Right renal pelvis (tissue), 4 donors: Measurements from ENCODE around the gene ATP1A3. TPM values are rescaled to one million over a fixed set of nuclear protein-coding genes. Genes with fewer than 3 reads are reported as not detected.

ENCODE experiments used
- DNase-seq, 4 donors: peaks; one replicate each; pipeline ENCODE4 v3.0.0-alpha.2; 2013; ENCODE audit warnings: low read depth in 4 of 4, low spot score in 3 of 4, missing footprints in 1 of 4
- polyA plus RNA-seq, 4 donors: library from polyadenylated mRNA; unstranded; fragments of 120-200 nt; gene quantifications; one replicate each; pipeline ENCODE4 v1.2.1, GENCODE V29; 2013; ENCODE audit not compliant: insufficient read length in 4 of 4

Gene ATP1A3
- polyA plus RNA-seq, 4 donors, result 0.13 to 0.87 (median 0.32) TPM

GRCh38 chr19:41988947-41989346, 5.1 kb downstream of the ATP1A3 start:
- no peak for DNase-seq

- no peak for DNase-seq
Observed at GRCh38 chr19:41987141-41987860, 6.7 kb downstream of the ATP1A3 start.

GRCh38 chr19:41984961-41985360, 9.1 kb downstream of the ATP1A3 start:
- DNase-seq, result no peak

GRCh38 chr19:41981724-41982123, 12.3 kb downstream of the ATP1A3 start:
- DNase-seq, result no peak

GRCh38 chr19:41978470-41978869, 15.6 kb downstream of the ATP1A3 start:
- no peak for DNase-seq

GRCh38 chr19:41977916-41978315, 16.1 kb downstream of the ATP1A3 start:
- no peak for DNase-seq

- no peak for DNase-seq
Observed at GRCh38 chr19:41974652-41975051, 19.4 kb downstream of the ATP1A3 start.

- no peak for DNase-seq
Observed at GRCh38 chr19:41971363-41971762, 22.7 kb downstream of the ATP1A3 start.

GRCh38 chr19:41969772-41970458, 24.1 kb downstream of the ATP1A3 start:
- no peak for DNase-seq

- no peak for DNase-seq
Observed at GRCh38 chr19:41968751-41969595, 25.1 kb downstream of the ATP1A3 start.

GRCh38 chr19:41967054-41967783, 26.8 kb downstream of the ATP1A3 start:
- no peak for DNase-seq

- DNase-seq, result no peak
Observed at GRCh38 chr19:41965106-41965505, 28.9 kb downstream of the ATP1A3 start.

- no peak for DNase-seq
Observed at GRCh38 chr19:41960973-41961372, 33.1 kb downstream of the ATP1A3 start.

GRCh38 chr19:41959056-41960053, 34.7 kb downstream of the ATP1A3 start, which contains the start of gene RABAC1:
Gene RABAC1 (minus strand): TSS chr19:41959321. CDS start chr19:41959292, 29 bp downstream.
- DNase-seq, result peak in 2 of 4 donors; percentile 85 to 86

GRCh38 chr19:41958367-41959055, 35.5 kb downstream of the ATP1A3 start:
- DNase-seq, result peak in 2 of 4 donors; percentile 55 to 63

- DNase-seq, result peak in 2 of 4 donors; percentile 78
Observed at GRCh38 chr19:41957838-41958366, 36.1 kb downstream of the ATP1A3 start.

- DNase-seq, result no peak
Observed at GRCh38 chr19:41957161-41957837, 36.7 kb downstream of the ATP1A3 start.

- no peak for DNase-seq
Observed at GRCh38 chr19:41956621-41957020, 37.4 kb downstream of the ATP1A3 start.
